Measurements from ENCODE around the gene CDK5R2.

- TF ChIP-seq, protein P1, sequence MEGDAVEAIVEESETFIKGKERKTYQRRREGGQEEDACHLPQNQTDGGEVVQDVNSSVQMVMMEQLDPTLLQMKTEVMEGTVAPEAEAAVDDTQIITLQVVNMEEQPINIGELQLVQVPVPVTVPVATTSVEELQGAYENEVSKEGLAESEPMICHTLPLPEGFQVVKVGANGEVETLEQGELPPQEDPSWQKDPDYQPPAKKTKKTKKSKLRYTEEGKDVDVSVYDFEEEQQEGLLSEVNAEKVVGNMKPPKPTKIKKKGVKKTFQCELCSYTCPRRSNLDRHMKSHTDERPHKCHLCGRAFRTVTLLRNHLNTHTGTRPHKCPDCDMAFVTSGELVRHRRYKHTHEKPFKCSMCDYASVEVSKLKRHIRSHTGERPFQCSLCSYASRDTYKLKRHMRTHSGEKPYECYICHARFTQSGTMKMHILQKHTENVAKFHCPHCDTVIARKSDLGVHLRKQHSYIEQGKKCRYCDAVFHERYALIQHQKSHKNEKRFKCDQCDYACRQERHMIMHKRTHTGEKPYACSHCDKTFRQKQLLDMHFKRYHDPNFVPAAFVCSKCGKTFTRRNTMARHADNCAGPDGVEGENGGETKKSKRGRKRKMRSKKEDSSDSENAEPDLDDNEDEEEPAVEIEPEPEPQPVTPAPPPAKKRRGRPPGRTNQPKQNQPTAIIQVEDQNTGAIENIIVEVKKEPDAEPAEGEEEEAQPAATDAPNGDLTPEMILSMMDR (IDR thresholded peaks at IDR 0.05; ENCODE audit: insufficient read depth, low read length), result no peak
- TF ChIP-seq POLR2AphosphoS5 (IDR thresholded peaks at IDR 0.05; ENCODE audit: low read depth) (no peak), SPI1 (IDR thresholded peaks at IDR 0.05; ENCODE audit: borderline replicate concordance, low read depth) (no peak), GABPA (IDR thresholded peaks at IDR 0.05; ENCODE audit: low read depth) (no peak)
- TF ChIP-seq, protein P2, sequence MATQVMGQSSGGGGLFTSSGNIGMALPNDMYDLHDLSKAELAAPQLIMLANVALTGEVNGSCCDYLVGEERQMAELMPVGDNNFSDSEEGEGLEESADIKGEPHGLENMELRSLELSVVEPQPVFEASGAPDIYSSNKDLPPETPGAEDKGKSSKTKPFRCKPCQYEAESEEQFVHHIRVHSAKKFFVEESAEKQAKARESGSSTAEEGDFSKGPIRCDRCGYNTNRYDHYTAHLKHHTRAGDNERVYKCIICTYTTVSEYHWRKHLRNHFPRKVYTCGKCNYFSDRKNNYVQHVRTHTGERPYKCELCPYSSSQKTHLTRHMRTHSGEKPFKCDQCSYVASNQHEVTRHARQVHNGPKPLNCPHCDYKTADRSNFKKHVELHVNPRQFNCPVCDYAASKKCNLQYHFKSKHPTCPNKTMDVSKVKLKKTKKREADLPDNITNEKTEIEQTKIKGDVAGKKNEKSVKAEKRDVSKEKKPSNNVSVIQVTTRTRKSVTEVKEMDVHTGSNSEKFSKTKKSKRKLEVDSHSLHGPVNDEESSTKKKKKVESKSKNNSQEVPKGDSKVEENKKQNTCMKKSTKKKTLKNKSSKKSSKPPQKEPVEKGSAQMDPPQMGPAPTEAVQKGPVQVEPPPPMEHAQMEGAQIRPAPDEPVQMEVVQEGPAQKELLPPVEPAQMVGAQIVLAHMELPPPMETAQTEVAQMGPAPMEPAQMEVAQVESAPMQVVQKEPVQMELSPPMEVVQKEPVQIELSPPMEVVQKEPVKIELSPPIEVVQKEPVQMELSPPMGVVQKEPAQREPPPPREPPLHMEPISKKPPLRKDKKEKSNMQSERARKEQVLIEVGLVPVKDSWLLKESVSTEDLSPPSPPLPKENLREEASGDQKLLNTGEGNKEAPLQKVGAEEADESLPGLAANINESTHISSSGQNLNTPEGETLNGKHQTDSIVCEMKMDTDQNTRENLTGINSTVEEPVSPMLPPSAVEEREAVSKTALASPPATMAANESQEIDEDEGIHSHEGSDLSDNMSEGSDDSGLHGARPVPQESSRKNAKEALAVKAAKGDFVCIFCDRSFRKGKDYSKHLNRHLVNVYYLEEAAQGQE (IDR thresholded peaks at IDR 0.05; ENCODE audit: insufficient replicate concordance, low read depth), result no peak
These were observed 42.3 kb downstream of the CDK5R2 start for GRCh38 chr2:219001577-219002394.
